D721Med (cell line): ENCODE measurements around the gene ADGRL3.

Source experiments
- DNase-seq: peaks from one replicate; pipeline ENCODE4 v3.0.0; 2011; ENCODE audit warnings: low spot score; ENCODE audit not compliant: insufficient read length
- FAIRE-seq: peaks from 2 replicates; lab custom pipeline; 2011; peaks lifted over from hg19 to GRCh38; lab: Jason Lieb, UNC
- TF ChIP-seq, protein P1 (sequence below): IDR thresholded peaks from 2 replicates; pipeline ENCODE4 v1.5.1; 2012; ENCODE audit warnings: mild to moderate bottlenecking, control low read depth; ENCODE audit not compliant: insufficient read depth; ENCODE audit errors: missing control alignments

ADGRL3 gene

DNA sequence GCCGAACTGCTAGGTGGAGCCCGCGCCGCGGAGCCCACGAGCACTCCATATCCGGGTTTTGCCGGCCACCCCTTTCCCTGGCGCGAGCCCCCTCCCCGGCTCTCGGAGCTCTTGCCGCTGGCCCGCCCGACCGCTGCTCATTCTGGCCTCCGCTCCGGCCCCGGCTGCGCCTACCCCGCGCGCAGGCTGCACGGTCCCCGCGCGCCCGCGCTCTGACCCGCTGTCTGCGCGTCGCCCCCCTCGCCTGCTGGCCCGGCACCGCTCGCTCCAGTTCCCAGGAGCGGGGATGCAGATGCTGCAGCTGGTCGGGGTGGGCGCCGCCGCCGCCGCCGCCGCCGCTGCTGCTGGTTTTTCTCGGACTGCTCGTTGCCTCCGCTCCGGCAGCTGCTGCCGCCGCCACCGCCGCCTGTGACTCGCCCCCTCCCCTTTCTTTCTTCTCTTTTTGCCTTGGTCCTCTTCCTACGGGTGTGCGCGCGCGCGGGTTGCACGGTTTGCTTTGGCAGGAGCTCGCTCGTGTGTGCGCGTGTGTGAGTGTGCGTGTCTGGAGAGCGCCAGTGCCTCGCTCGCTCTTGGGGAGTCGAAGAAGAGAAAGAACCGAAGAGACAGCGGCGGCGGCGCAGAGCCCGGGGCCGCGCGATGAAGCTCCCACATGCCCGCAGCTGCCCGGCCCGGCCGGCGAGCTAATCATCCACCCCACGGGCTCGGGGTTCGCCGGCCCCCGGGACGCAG, at the start of gene ADGRL3:
ADGRL3 (plus strand) TSS at position 140 of the 729 bp plus-strand sequence.
- FAIRE-seq (no peak), DNase-seq (no peak)
- TF ChIP-seq, protein P1, sequence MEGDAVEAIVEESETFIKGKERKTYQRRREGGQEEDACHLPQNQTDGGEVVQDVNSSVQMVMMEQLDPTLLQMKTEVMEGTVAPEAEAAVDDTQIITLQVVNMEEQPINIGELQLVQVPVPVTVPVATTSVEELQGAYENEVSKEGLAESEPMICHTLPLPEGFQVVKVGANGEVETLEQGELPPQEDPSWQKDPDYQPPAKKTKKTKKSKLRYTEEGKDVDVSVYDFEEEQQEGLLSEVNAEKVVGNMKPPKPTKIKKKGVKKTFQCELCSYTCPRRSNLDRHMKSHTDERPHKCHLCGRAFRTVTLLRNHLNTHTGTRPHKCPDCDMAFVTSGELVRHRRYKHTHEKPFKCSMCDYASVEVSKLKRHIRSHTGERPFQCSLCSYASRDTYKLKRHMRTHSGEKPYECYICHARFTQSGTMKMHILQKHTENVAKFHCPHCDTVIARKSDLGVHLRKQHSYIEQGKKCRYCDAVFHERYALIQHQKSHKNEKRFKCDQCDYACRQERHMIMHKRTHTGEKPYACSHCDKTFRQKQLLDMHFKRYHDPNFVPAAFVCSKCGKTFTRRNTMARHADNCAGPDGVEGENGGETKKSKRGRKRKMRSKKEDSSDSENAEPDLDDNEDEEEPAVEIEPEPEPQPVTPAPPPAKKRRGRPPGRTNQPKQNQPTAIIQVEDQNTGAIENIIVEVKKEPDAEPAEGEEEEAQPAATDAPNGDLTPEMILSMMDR: no peak

- FAIRE-seq (no peak), DNase-seq (no peak)
- TF ChIP-seq, protein P1: no peak
Observed at GRCh38 chr4:61152433-61152832, 47.7 kb upstream of the ADGRL3 start.

DNA sequence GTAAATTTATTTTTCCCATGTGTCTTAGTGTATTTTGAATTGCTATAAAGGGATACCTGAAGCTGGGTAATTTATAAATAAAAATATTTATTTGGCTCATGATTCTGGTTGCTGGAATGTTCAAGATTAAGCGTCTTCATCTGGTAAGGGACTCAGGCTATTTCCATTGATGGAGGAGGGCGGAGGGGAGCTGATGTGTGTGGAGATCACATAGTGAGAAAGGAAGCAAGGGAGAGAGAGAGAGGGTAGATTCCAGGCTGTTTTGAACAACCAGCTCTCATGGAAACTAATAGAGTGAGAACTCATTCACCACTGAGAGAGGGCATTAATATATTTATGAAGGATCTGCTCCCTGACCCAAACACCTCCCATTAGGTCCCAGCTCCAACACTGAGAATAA, 39.6 kb upstream of the ADGRL3 start:
- no peak for FAIRE-seq
- TF ChIP-seq, protein P1: no peak
- DNase-seq: no peak

DNA sequence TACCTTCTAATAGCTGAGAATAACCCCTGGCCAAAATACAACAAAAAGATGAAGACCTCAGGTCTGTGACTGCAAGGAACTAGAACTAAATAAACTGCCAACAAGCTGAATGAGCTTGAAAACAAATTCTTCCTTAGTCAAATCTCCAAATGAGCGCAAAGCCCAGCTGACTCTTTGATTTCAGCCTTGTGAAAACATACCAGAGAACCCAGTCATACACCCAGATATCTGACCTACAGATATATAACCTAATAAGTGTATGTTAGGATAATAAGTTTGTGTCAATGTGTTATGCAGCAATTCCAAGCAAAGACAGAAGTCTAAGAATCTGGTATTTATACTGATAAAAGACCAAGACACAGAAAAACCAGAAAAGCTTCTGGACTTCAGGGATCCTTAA, 38.0 kb upstream of the ADGRL3 start:
- TF ChIP-seq, protein P1: no peak
- no peak for FAIRE-seq
- DNase-seq: no peak

DNA sequence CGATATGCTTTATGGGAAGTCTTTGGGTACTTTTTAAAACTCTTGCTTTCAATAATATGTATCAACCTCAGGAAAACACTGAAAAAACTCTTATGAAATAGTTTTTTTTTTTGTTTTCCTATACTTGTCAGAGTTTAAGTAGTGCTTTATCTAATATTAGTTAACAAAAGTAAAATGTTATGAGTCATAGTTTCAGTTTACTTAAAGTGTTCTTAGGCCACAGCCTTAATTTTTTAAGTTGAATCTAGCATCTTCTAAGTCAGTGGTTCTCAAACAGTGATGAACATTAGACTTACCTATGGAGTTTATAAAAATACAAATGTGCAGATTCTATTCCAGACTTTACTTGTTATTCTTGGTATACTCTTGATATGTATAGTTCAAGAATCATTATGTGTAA, 26.3 kb upstream of the ADGRL3 start:
- DNase-seq (no peak), FAIRE-seq (no peak)
- TF ChIP-seq, protein P1: no peak

DNA sequence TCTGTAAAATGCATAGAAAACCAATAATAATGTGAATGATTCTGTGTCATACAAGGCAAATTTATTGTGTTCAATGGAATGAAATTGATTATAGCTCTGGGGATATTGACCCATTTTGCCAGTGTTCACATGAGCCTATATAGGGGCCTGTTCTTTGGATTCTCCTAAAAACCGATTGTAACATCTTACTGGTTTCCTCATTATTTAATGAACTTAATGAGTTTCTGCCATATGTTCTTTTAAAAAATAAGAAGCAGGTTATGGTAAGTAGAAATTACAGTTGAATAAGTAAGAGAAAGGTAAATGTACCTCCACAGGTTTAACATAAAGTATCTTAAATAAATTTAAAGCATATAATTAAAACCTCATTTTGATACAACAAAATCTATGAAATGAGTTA, 24.6 kb upstream of the ADGRL3 start:
- TF ChIP-seq, protein P1: no peak
- FAIRE-seq (no peak), DNase-seq (no peak)

GRCh38 chr4:61177367-61177766, 22.8 kb upstream of the ADGRL3 start:
- no peak for DNase-seq
- TF ChIP-seq, protein P1: no peak
- FAIRE-seq: no peak
